Jurkat, Clone E6-1 (cell line): Measurements from ENCODE around the gene FMR1.
A peak's percentile ranks its signal among the peaks of the same experiment; 100 is the strongest.

Experiments used
- DNase-seq: peaks from one replicate; pipeline ENCODE4 v3.0.0-alpha.2; 2011; ENCODE audit warnings: low read depth, low spot score
- H3K4me3 ChIP-seq: 2 replicates; pipeline ENCODE4 v1.5.1; 2011; ENCODE audit warnings: mild to moderate bottlenecking, low read length, control low read depth, moderate library complexity

The FMR1 gene

DNA sequence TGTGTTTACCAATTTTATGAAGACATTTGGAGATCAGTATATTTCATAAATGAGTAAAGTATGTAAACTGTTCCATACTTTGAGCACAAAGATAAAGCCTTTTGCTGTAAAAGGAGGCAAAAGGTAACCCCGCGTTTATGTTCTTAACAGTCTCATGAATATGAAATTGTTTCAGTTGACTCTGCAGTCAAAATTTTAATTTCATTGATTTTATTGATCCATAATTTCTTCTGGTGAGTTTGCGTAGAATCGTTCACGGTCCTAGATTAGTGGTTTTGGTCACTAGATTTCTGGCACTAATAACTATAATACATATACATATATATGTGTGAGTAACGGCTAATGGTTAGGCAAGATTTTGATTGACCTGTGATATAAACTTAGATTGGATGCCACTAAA lies 1.9 kb downstream of the FMR1 start:
- DNase-seq: no peak
- peak overlapping the region; percentile 66; the same call in 1 of the 2 replicates for H3K4me3 ChIP-seq

DNA sequence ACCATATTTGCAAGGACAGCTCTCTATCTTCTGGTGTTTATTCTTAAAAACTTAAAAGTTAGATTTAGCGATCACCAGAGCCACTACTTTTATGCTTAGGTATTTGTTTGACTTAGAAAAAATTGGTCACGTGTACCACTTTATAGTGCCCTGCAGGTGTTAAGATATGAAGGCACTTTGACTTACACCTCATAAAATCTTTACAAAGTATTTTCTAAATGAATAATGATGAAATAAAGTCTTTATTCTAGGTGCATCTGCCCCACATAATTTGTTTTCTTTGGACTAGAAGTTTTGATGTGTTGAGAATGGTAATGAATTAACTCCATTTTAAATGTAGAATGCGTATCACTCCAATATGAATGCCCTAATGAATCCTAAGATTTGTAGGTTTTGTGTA lies 2.9 kb downstream of the FMR1 start:
- DNase-seq: no peak
- H3K4me3 ChIP-seq: no peak overlapping the region

DNA sequence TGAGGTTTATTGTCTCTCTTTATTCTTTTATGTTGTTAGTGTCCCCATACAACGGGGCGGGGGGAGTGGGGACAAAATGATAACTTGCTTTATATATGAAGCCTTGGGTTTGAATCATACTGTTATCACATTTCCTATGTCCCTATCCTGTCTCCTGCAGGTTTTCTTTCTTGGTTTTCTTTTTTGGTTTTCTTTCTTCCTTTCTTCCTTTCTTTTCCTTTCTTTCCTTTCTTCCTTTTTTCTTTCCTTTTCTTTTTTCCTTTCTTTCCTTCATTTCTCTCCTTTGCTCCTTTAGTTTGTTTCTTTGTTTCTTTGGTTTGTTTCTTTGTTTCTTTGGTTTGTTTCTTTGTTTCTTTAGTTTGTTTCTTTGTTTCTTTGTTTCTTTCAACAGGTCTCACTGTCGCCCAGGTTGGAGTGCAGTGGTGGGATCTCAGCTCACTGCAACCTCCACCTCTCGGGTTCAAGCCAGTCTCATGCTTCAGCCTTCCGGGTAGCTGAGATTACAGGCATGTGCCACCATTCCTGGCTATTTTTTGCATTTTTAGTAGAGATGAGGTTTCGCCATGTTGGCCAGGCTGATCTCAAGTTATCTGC lies 4.8 kb downstream of the FMR1 start:
- no peak overlapping the region for H3K4me3 ChIP-seq
- no peak for DNase-seq

DNA sequence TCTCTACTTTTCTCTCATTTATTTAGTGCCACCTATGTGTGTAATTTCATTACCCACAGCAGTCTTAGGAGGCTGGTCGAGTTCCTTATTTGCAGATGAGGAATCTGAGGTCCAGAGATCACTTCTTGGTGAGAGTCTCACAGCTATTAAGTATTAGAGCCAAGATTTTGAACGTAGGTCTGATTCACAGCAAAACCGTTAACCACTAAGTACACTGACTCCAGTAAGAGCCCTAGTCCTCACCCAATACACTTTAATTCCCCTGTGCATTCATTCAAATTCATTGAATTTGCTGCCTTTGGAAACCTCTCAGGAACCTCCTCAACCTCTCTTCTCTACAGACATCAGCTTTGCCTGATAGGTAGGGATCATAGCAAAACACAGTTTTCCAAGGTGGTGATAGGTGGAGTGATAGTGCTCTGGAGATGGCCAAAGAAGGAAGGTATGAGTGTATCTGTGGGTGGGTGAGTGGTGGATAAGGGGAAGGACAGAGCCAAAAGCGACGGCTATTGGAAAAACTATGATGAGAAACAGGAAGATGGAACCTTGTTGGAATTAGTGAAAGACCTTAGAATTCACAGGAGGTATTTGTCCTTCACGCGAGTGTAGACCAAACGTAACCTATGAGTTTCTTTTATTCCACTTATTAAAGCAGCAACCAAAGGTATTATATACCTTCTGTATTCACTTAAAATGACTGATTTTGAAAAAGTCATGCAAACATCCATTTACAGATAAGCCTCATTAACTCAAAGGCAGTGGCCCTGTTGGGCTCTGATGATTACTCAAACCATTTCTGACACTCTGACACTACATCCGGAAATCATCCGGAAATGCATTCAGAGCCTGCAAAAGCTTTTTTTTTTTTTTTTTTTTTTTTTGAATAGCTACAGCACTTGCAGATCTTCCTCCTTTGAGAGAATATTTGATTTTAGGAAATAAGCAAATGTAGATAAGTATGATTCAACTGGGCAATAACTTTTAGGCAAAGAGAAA lies 6.3 kb downstream of the FMR1 start:
- no peak overlapping the region for H3K4me3 ChIP-seq
- DNase-seq: peak; percentile 39

DNA sequence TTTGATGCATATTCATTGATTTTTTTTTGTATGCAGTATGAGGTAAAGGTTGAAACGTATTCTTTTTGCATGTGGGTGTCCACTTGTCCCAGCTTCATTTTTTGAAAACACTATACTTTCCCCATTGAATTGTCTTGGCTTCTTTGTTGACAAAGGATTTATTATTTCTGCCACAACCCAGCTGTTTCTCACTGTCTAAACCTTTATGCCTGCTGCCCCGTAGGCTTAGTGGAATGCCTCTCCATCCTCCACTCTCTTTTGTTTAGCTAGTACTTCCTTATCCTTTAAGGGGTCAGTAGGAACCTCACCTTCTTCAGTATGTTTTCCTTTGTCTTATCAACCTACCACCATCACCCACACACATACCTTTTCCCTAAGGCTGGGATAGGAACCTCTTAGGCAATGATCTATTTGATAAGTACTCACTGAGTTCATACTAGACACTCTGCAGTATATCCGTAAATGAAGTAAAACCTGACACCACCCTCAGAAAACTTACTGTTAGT lies 8.5 kb downstream of the FMR1 start:
- DNase-seq: no peak
- H3K4me3 ChIP-seq: no peak overlapping the region

DNA sequence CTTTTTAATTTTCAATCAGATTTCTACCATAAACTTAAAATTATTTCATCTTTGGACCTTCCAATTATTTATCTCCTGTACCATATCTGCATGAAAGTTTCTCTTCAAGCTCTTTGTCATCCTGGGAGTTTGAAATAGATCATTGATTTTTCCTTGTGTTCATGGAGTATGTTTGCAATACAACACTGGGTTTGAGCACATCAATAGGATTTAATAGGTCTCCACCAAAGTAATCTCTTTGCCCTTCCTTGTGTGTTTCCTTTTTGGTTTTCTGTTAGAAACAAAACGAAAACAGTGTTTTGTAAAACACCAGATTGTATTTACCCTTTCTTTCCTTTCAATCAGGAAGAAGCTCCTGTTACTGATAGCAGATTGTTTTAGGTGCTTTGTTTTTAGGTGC lies 11.9 kb downstream of the FMR1 start:
- H3K4me3 ChIP-seq: no peak overlapping the region
- DNase-seq: no peak

DNA sequence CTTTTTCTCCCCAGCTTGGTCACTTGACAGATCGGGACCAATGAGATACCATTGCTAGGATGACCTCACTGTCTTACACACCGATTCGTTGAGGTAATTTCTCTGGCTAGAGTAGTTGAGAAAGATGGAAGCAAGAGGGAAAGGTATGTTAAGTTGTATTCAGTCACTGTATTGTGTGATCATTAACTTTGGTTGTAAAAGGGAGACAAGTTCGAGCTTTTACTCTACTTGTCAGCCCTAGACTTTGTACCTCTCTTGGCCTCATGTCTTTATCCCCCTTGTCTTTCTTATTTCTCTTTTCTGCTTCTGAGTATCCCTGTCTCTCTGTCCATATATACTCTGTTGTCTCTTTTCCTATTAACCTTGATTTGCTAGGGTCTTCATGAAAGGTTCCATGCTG lies 15.5 kb downstream of the FMR1 start:
- DNase-seq: no peak
- no peak overlapping the region for H3K4me3 ChIP-seq

DNA sequence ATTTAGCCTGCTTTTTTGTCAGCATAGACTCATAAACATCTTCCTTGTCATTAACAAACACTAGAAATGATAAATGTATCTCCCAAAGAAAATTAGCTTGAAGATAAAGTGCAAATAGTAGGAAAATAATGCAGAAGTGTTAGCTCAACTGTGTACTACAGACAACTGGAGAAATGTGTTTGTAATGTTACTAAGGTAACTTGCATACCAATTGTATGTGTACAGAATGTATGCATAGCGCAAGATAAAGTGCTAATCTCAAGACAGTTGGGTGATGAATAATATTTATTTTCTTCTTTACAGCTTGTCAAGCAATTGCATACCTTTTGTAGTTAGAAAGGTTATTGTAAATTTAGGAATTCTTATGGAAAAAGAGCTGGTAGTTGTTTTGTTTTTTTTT lies 22.1 kb downstream of the FMR1 start:
- no peak overlapping the region for H3K4me3 ChIP-seq
- no peak for DNase-seq

DNA sequence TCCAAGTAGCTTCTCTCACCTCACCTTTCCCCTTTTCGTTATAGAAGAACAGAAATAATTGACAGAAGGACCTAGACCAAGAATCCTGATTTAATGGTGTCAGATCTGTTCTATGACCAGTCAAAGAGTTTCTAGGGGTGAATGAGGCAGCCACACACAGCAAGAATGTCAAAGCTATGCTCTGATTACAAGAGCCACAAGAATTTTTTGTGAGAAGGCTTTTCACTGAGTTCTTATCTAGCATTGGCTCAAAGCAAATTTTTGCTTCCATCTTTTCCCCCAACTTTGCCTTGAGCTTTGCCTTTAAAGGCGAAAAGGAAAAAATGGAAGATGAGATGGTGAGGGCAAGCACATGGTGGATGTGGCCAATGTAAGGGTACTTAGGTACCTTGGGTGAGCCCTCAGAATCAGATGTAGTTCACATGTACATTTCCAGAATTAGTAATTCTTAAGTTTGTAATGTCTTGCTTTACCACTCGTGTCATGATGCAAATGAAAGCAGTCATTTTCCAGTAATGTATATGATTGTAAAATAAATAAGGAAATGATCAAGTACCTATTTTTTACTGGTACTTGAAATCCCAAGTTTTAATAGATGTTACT lies 23.5 kb downstream of the FMR1 start:
- DNase-seq: no peak
- no peak overlapping the region for H3K4me3 ChIP-seq

DNA sequence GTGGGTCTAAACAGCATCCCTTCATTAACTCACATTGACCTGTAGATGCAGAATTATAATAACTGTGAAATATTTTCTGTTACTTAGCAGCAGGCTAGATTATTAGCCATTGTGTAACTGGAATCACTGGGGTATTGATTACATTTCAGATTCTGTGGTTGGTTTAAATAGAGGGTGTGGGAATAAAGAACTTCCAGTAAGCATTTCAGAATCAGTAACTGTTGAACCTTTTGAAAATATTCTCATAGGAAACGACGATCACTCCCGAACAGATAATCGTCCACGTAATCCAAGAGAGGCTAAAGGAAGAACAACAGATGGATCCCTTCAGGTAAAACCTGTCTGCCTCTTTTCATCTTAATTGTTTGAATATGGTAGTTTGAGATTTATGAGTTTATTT lies 33.6 kb downstream of the FMR1 start:
- DNase-seq: no peak
- no peak overlapping the region for H3K4me3 ChIP-seq

DNA sequence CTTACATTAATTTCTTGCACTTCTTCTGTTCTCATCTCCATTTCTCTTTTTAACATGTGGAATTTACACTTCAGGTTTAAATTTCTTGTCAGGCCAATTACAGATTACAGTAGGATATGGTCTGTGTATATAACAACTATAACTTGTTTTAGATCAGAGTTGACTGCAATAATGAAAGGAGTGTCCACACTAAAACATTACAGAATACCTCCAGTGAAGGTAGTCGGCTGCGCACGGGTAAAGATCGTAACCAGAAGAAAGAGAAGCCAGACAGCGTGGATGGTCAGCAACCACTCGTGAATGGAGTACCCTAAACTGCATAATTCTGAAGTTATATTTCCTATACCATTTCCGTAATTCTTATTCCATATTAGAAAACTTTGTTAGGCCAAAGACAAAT lies 36.8 kb downstream of the FMR1 start:
- H3K4me3 ChIP-seq: no peak overlapping the region
- no peak for DNase-seq

DNA sequence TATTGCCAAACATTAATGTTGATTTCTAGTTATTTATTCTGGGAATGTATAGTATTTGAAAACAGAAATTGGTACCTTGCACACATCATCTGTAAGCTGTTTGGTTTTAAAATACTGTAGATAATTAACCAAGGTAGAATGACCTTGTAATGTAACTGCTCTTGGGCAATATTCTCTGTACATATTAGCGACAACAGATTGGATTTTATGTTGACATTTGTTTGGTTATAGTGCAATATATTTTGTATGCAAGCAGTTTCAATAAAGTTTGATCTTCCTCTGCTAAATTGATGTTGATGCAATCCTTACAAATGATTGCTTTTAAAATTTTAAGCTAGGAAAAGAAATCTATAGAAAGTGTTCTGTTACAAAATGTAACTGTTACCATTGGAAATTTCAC lies 38.6 kb downstream of the FMR1 start:
- no peak for DNase-seq
- no peak overlapping the region for H3K4me3 ChIP-seq

DNA sequence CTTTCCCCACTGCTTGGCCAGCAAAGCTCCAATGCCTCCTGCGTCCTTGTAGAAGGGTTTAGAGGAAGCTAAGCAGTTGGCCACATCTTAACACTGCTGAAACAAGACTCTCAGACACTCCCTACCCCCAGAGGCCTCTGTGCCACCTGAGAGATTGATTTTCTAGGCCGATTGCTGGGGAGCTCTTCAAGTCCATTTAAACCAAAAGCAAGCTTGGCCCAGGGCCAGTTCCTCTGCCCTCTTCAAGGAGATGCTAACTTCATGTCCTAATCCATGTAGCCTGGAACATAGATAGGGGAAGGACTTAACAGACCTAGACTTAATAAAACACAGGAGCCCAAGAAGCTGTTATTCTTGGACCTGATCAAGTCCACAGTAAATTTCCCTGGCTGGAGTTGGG lies 42.3 kb downstream of the FMR1 start:
- DNase-seq: no peak
- no peak overlapping the region for H3K4me3 ChIP-seq

DNA sequence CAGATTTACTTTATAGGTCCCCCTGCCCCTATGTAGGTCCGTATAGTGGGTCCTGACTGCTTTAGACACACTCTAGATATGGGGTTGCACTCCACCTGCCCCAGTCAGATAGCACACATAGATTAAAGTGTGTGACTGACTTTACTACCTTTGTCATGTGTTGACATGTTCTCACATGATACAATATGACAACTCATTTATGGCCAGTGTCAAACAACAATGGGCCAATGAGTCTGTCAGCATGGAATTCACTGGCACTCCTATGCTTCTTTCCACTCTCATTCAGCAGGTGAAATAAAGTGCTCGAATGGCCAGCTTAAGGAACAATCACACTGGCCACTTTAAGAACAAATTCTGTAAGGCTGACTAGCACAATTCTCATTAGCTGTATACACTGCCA lies 45.6 kb downstream of the FMR1 start:
- H3K4me3 ChIP-seq: no peak overlapping the region
- DNase-seq: no peak

DNA sequence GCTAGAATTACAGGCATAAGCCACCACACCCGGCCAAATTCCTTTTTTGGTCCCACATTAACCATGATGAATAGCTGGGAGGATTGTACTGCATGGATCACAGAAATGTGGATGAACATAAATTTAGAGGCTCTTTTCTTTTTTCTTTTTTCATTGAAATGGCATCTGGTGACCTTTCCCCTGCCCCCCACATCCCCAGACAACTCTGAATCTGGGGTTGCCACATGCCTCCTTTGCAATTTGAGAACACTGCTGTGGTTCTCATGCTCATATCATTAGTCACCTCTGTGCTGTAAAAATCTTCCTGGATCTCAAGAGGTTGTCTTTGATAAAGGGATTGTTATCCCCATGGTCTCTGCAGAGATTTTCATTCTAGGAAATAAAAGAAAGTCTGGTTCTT lies 46.6 kb downstream of the FMR1 start:
- H3K4me3 ChIP-seq: no peak overlapping the region
- no peak for DNase-seq

DNA sequence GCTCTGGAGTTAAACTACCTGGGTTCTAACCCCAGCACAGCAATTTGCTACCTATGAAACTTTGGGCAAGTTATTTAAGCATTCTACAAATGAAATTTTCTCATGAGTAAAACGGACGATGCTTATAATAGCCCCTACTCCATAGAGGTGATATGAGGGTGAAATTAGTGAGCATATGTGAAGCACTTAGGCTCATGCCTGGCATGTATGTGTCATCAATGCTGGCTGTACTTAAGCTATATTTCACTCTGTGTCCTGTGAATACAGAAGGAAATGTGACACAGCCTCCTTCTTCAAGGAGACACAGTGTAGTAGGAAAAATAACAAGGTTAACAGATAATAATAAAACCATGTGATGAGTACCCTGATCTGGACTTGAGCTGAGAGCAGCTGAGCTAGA lies 49.0 kb downstream of the FMR1 start:
- no peak for DNase-seq
- no peak overlapping the region for H3K4me3 ChIP-seq

DNA sequence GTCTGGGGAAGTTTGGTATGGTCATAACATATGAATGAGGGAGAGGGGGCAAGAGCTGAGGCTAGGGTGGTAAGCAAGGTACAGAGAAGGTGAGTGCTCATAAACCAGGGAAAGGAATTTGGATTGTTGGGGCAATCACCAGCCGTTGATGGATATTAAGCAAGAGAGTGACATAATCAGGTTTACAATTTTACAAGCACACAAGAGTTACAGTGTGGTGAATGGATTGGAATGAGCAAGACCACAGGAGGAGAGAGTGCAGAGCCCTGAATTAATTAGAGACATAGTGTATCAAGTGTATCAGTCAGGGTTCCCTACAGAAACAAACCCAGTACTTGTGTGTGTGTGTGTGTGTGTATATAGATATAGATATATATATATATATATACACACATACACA lies 50.8 kb downstream of the FMR1 start:
- no peak overlapping the region for H3K4me3 ChIP-seq
- no peak for DNase-seq

DNA sequence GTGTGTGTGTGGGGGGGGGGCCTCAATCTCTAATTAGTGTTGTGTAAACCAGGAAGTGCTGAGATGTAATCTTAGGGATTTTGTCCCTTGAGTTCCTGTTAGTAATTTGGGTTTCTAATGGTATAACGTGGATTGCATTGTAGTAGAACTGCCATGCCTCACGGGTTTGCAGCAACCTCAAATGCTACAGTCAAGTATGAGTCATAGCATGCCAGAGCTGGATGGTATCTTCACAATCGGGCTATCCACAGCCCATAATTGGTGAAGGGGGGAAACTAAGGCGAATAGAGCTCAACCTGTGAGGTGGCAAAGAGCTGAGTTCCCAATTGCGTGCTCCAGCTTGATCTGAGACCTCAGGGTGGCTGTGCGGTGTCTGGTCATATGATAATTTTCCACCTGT lies 67.2 kb downstream of the FMR1 start:
- no peak overlapping the region for H3K4me3 ChIP-seq
- no peak for DNase-seq

DNA sequence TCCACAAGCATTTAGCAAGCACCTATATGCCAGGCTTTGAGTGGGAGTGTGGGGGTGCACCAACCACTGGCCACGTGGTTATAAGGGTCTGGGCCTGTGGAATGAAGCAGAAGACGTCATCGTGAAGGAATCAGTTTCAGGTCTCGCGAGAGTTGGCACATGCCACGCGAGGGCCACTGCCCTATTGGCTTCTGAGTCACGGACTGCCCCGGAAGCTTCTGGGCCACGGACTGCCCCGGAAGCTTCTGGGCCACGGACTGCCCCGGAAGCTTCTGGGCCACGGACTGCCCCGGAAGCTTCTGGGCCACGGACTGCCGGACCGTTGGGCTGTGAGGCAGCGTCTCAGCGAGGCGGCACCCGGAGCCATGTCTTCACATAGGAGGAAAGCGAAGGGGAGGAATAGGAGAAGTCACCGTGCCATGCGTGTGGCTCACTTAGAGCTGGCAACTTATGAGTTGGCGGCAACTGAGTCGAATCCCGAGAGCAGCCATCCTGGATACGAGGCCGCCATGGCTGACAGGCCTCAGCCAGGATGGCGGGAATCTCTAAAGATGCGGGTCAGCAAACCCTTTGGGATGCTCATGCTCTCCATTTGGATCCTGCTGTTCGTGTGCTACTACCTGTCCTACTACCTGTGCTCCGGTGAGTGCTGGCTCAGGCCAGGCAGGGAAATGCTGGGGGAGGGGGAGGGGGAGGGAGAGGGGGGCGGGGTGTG lies 69.5 kb downstream of the FMR1 start, which contains the start of gene FMR1NB:
Gene FMR1NB (plus strand): TSS at position 300 of the 715 bp plus-strand sequence. CDS start 66 bp downstream, at position 366.
- DNase-seq: no peak
- no peak within 1 kb of the TSS for H3K4me3 ChIP-seq
